CD4-positive, alpha-beta T cell treated with Interleukin-21 for 1 hour (primary cell): Measurements from ENCODE around the gene SUPT5H.

Experiments
- DNase-seq: peaks from one replicate; pipeline ENCODE4 v3.0.0-alpha.2; 2020

The SUPT5H gene

GRCh38 chr19:39445196-39446111, at the start of gene SUPT5H:
SUPT5H (plus strand) TSS chr19:39445582; CDS start chr19:39445891, 309 bp downstream.
- DNase-seq: peak; percentile 99

GRCh38 chr19:39397360-39398296, 47.8 kb upstream of the SUPT5H start:
- peak; percentile 94 for DNase-seq

- DNase-seq: peak; percentile 74
Observed at GRCh38 chr19:39398297-39398864, 47.0 kb upstream of the SUPT5H start.

- no peak for DNase-seq
Observed at GRCh38 chr19:39399668-39400050, 45.7 kb upstream of the SUPT5H start.

- DNase-seq: no peak
Observed at GRCh38 chr19:39400061-39400460, 45.3 kb upstream of the SUPT5H start.

- DNase-seq: no peak
Observed at GRCh38 chr19:39401070-39401548, 44.3 kb upstream of the SUPT5H start.

GRCh38 chr19:39401549-39402345, 43.6 kb upstream of the SUPT5H start:
- peak; percentile 93 for DNase-seq

GRCh38 chr19:39402346-39403300, 42.8 kb upstream of the SUPT5H start:
- peak; percentile 96 for DNase-seq

GRCh38 chr19:39403331-39404312, 41.8 kb upstream of the SUPT5H start:
- DNase-seq: peak; percentile 99

- peak; percentile 51 for DNase-seq
Observed at GRCh38 chr19:39405261-39405957, 40.0 kb upstream of the SUPT5H start.

- DNase-seq: peak; percentile 95
Observed at GRCh38 chr19:39405958-39406655, 39.3 kb upstream of the SUPT5H start.

- DNase-seq: peak; percentile 96
Observed at GRCh38 chr19:39406656-39407409, 38.5 kb upstream of the SUPT5H start, which contains the start of gene ZFP36. ZFP36 (plus strand) TSS chr19:39406847; CDS start chr19:39406905, 58 bp downstream.

GRCh38 chr19:39407410-39407659, 38.0 kb upstream of the SUPT5H start:
- DNase-seq: peak; percentile 80

- no peak for DNase-seq
Observed at GRCh38 chr19:39407660-39408391, 37.6 kb upstream of the SUPT5H start.

- peak; percentile 81 for DNase-seq
Observed at GRCh38 chr19:39408392-39409207, 36.8 kb upstream of the SUPT5H start.
